ENCODE data around the gene ZFP1. TPM values are rescaled to one million over a fixed set of nuclear protein-coding genes. Genes with fewer than 3 reads are reported as not detected.

ZFP1 gene
- total and polyA plus RNA-seq, 3 donors from 2014 or later: 12.3 to 14.6 (median 14.0) TPM

DNA sequence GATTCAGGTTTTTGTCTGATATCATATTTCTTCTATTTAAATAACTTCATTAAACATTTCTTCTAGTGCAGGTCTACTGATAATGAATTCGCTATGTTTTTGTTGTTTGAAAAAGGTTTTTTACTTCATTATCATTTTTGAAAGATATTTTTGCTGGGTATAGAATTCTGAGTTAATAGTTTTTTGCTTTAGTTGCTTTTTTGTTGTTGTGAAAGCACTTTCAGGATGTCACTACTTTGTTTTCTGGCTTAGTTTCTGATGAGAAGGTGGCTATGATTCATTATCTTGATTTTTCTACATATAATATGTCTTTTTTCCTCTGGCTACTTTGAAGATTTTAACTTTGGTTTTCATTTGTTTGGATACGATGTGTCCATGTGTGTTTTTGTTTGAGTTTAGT is 3.5 kb downstream of the ZFP1 start:
- no peaks in the 10 kb centered on the region for H3K9me3 ChIP-seq
- no peaks in the 10 kb centered on the region for H3K4me1 ChIP-seq
- no peaks in the 10 kb centered on the region for H3K36me3 ChIP-seq (ENCODE audit: low read depth, missing control alignments)
- no peaks in the 10 kb centered on the region for H3K27me3 ChIP-seq
- no peak for DNase-seq
- 60 to 69% methylated on average over 2 of the region's 2 CpGs for WGBS, 2 donors
- intact Hi-C loops (cut with DNase I; ENCODE audit: low total_unique reads): no loop called here
- H3K4me3 ChIP-seq: no peak overlapping the region
- TF ChIP-seq, protein P1, sequence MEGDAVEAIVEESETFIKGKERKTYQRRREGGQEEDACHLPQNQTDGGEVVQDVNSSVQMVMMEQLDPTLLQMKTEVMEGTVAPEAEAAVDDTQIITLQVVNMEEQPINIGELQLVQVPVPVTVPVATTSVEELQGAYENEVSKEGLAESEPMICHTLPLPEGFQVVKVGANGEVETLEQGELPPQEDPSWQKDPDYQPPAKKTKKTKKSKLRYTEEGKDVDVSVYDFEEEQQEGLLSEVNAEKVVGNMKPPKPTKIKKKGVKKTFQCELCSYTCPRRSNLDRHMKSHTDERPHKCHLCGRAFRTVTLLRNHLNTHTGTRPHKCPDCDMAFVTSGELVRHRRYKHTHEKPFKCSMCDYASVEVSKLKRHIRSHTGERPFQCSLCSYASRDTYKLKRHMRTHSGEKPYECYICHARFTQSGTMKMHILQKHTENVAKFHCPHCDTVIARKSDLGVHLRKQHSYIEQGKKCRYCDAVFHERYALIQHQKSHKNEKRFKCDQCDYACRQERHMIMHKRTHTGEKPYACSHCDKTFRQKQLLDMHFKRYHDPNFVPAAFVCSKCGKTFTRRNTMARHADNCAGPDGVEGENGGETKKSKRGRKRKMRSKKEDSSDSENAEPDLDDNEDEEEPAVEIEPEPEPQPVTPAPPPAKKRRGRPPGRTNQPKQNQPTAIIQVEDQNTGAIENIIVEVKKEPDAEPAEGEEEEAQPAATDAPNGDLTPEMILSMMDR (IDR thresholded peaks at IDR 0.05): no peak
- TF ChIP-seq POLR2A (IDR thresholded peaks at IDR 0.05): no peak
- no peak overlapping the region for H3K27ac ChIP-seq

DNA sequence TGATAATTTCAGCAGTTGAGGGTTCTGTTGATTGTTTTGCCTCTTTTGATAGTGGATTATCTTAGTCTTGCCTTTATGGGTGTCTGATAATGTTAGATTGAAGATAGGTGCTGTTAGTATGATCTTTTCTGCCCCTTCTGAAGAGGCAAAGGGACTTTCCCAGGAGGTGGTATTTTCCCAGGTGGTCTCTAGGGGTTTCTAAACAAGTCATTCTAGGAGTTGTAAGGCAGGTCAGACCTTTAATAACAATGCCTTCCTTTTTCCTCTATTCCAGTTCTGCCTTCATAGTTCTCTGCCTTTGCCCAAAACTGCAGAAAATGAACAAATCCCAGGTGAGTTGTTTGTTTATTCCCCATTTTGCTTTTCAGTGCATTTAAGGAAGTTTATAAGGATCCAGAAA is 4.3 kb downstream of the ZFP1 start:
- DNase-seq: no peak
- H3K27me3 ChIP-seq: no peaks in the 10 kb centered on the region
- H3K4me1 ChIP-seq: no peaks in the 10 kb centered on the region
- no peaks in the 10 kb centered on the region for H3K36me3 ChIP-seq (ENCODE audit: low read depth, missing control alignments)
- intact Hi-C loops (cut with DNase I; ENCODE audit: low total_unique reads): no loop called here
- no peaks in the 10 kb centered on the region for H3K9me3 ChIP-seq
- H3K4me3 ChIP-seq: no peak overlapping the region
- TF ChIP-seq, protein P1 (IDR thresholded peaks at IDR 0.05): no peak
- TF ChIP-seq POLR2A (IDR thresholded peaks at IDR 0.05): no peak
- no peak overlapping the region for H3K27ac ChIP-seq

DNA sequence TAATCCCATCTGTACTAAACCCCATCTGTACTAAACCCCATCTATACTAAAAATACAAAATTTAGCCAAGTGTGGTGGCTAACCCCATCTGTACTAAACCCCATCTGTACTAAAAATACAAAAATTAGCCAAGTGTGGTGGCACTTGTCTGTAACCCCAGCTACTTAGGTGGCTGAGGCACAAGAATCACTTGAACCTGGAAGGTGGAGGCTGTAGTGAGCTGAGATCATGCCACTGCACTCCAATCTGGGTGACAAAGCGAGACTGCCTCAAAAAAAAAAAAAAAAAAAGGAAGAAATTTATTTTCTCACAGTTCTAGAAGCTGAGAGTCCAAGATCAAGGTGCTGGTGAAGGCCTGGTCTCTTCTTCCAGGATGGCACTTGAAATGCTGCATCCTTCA is 12.1 kb downstream of the ZFP1 start:
- no peak overlapping the region for H3K27ac ChIP-seq

DNA sequence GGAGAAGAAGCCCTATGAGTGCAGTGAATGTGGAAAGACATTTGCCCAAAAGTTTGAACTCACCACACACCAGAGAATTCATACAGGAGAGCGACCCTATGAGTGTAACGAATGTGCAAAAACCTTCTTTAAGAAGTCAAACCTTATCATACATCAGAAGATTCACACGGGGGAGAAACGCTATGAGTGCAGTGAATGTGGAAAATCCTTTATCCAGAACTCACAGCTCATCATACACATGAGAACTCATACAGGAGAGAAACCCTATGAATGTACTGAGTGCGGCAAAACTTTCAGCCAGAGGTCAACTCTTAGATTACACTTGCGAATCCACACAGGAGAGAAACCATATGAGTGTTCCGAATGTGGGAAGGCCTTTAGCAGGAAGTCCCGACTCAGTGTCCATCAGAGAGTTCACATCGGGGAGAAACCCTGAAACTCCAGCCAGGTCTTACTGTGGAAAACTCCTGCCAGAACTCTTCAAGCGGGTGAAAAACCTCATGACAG is 21.6 kb downstream of the ZFP1 start:
- H3K4me1 ChIP-seq: no peaks in the 10 kb centered on the region
- H3K27me3 ChIP-seq: no peaks in the 10 kb centered on the region
- intact Hi-C loops (cut with DNase I; ENCODE audit: low total_unique reads): no loop called here
- no peak for DNase-seq
- no peaks in the 10 kb centered on the region for H3K36me3 ChIP-seq (ENCODE audit: low read depth, missing control alignments)
- H3K27ac ChIP-seq: no peak overlapping the region
- no peaks in the 10 kb centered on the region for H3K9me3 ChIP-seq
- 91 to 98% methylated on average over 10 of the region's 10 CpGs for WGBS, 2 donors
- H3K4me3 ChIP-seq: no peak overlapping the region
- TF ChIP-seq, protein P1 (IDR thresholded peaks at IDR 0.05): no peak
- no peak for TF ChIP-seq POLR2A (IDR thresholded peaks at IDR 0.05)

More for the DNA sequence above, 12.1 kb downstream of the ZFP1 start:
- no peak for TF ChIP-seq POLR2A (IDR thresholded peaks at IDR 0.05)
- TF ChIP-seq, protein P1 (IDR thresholded peaks at IDR 0.05): no peak
- Histone ChIP-seq H3K4me1 (no peaks in the 10 kb centered on the region), H3K4me3 (no peak overlapping the region), H3K27me3 (no peaks in the 10 kb centered on the region), H3K9me3 (no peaks in the 10 kb centered on the region), H3K36me3 (ENCODE audit: low read depth, missing control alignments) (no peaks in the 10 kb centered on the region)
- intact Hi-C loops (cut with DNase I; ENCODE audit: low total_unique reads): no loop called here
- DNase-seq: no peak
- 100% methylated on average over 1 of the region's 1 CpG for WGBS, 2 donors

DNA sequence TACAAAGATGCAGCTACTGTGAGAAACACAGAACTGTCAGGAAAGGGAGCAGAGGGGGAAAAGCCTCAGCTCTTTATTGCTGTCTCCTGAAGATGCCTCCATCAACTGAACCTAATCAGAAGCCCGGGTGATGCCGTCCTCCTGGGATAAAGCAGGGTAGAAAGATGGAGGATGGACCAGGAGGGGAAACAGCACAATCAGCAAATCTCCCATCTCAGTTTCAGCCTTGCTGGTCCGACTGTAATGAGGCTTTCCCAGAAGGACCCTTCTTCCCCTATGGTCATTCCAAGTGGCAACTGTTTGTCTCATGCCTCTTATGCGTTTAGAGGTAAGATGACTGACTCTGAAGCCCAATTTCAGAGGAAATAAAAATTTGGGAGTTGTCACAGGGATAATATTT is 24.3 kb downstream of the ZFP1 start:
- H3K36me3 ChIP-seq (ENCODE audit: low read depth, missing control alignments): no peaks in the 10 kb centered on the region
- H3K27ac ChIP-seq: no peak overlapping the region
- WGBS, 2 donors: 87 to 89% methylated on average over 4 of the region's 4 CpGs
- DNase-seq: no peak
- no peaks in the 10 kb centered on the region for H3K4me1 ChIP-seq
- no peaks in the 10 kb centered on the region for H3K9me3 ChIP-seq
- H3K27me3 ChIP-seq: no peaks in the 10 kb centered on the region
- H3K4me3 ChIP-seq: no peak overlapping the region
- intact Hi-C loops (cut with DNase I; ENCODE audit: low total_unique reads): no loop called here
- TF ChIP-seq, protein P1 (IDR thresholded peaks at IDR 0.05): no peak
- TF ChIP-seq POLR2A (IDR thresholded peaks at IDR 0.05): no peak
